PFSK-1 (cell line): ENCODE data around the gene C1orf232.

Experiments used
- FOXP2 ChIP-seq: optimal IDR thresholded peaks from 2 replicates; pipeline ENCODE3; 2011; ENCODE audit warnings: borderline replicate concordance, control low read depth, inconsistent platforms; ENCODE audit not compliant: insufficient read depth; ENCODE audit errors: extremely low read length, extremely low read depth
- POLR2AphosphoS5 ChIP-seq: IDR thresholded peaks from 2 replicates; pipeline ENCODE4 v1.6.1; 2012; ENCODE audit warnings: low read depth, mild to moderate bottlenecking, control low read depth, low read length, moderate library complexity
- REST ChIP-seq, 2 experiments: IDR thresholded peaks; 2 replicates each; pipeline versions ENCODE4 v1.6.1 to v1.8.0; 2011 to 2012; ENCODE audit warnings: low read depth in 2 of 2, low read length in 2 of 2, control low read depth in 1 of 2, inconsistent platforms in 1 of 2, mild to moderate bottlenecking in 1 of 2, moderate library complexity in 1 of 2; ENCODE audit not compliant: insufficient read depth in 1 of 2
- SIN3A ChIP-seq: IDR thresholded peaks from 2 replicates; pipeline ENCODE4 v1.6.1; 2012; ENCODE audit warnings: mild to moderate bottlenecking, low read length, moderate library complexity, borderline replicate concordance; ENCODE audit not compliant: insufficient read depth
- TAF1 ChIP-seq: IDR thresholded peaks from 2 replicates; pipeline ENCODE4 v1.6.1; 2012; ENCODE audit warnings: low read length, control low read depth, borderline replicate concordance; ENCODE audit not compliant: insufficient read depth

C1orf232 gene

GRCh38 chr1:26125946-26126320 lies 42.8 kb downstream of the C1orf232 start:
- no peak for TF ChIP-seq REST (IDR thresholded peaks at IDR 0.05; ENCODE audit: insufficient read depth in 1 of 2, low read depth in 2 of 2, low read length in 2 of 2)
- TF ChIP-seq FOXP2: no peak
- no peak for TF ChIP-seq TAF1
- no peak for TF ChIP-seq POLR2AphosphoS5
- no peak for TF ChIP-seq SIN3A

- TF ChIP-seq FOXP2 (no peak), SIN3A (no peak), REST (IDR thresholded peaks at IDR 0.05; ENCODE audit: insufficient read depth in 1 of 2, low read depth in 2 of 2, low read length in 2 of 2) (no peak), POLR2AphosphoS5 (no peak), TAF1 (no peak)
These were observed 43.4 kb downstream of the C1orf232 start for GRCh38 chr1:26125382-26125781.

GRCh38 chr1:26124418-26125331 lies 44.1 kb downstream of the C1orf232 start:
- TF ChIP-seq POLR2AphosphoS5 (no peak), FOXP2 (no peak), SIN3A (no peak), REST (IDR thresholded peaks at IDR 0.05; ENCODE audit: insufficient read depth in 1 of 2, low read depth in 2 of 2, low read length in 2 of 2) (no peak), TAF1 (no peak)

GRCh38 chr1:26122988-26123973 lies 45.5 kb downstream of the C1orf232 start:
- no peak for TF ChIP-seq TAF1
- TF ChIP-seq FOXP2: no peak
- TF ChIP-seq SIN3A: no peak
- no peak for TF ChIP-seq REST (IDR thresholded peaks at IDR 0.05; ENCODE audit: insufficient read depth in 1 of 2, low read depth in 2 of 2, low read length in 2 of 2)
- TF ChIP-seq POLR2AphosphoS5: no peak
